Measurements from ENCODE around the gene FBXO10.

- TF ChIP-seq SIN3A (IDR thresholded peaks at IDR 0.05; ENCODE audit: low read depth, low read length) (no peak), POLR2A (IDR thresholded peaks at IDR 0.05; ENCODE audit: low read depth, low read length) (no peak), POLR2AphosphoS5 (IDR thresholded peaks at IDR 0.05; ENCODE audit: low read length) (no peak), CTCF (IDR thresholded peaks at IDR 0.05 in 2 of 3, conservative IDR thresholded peaks at IDR 0.05 in 1 of 3; ENCODE audit: control insufficient read depth in 2 of 3, extremely low read depth in 1 of 3, insufficient read depth in 1 of 3, low read depth in 3 of 3, low read length in 3 of 3) (no peak), KAT2A (conservative IDR thresholded peaks at IDR 0.05; ENCODE audit: control insufficient read depth, low read depth, low read length) (no peak)
- TF ChIP-seq, protein P1, sequence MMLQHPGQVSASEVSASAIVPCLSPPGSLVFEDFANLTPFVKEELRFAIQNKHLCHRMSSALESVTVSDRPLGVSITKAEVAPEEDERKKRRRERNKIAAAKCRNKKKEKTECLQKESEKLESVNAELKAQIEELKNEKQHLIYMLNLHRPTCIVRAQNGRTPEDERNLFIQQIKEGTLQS (IDR thresholded peaks at IDR 0.05; ENCODE audit: borderline replicate concordance, extremely low read depth, low read depth, low read length): no peak
Observed at GRCh38 chr9:37480759-37481158, 95.4 kb downstream of the FBXO10 start.
